ENCODE data around the gene SIRT4.
"Not testable (repeated sequence)": the region's sequence is repeated elsewhere in the genome, so short reads cannot be mapped to it uniquely, and the experiment has no call there.

The SIRT4 gene

DNA sequence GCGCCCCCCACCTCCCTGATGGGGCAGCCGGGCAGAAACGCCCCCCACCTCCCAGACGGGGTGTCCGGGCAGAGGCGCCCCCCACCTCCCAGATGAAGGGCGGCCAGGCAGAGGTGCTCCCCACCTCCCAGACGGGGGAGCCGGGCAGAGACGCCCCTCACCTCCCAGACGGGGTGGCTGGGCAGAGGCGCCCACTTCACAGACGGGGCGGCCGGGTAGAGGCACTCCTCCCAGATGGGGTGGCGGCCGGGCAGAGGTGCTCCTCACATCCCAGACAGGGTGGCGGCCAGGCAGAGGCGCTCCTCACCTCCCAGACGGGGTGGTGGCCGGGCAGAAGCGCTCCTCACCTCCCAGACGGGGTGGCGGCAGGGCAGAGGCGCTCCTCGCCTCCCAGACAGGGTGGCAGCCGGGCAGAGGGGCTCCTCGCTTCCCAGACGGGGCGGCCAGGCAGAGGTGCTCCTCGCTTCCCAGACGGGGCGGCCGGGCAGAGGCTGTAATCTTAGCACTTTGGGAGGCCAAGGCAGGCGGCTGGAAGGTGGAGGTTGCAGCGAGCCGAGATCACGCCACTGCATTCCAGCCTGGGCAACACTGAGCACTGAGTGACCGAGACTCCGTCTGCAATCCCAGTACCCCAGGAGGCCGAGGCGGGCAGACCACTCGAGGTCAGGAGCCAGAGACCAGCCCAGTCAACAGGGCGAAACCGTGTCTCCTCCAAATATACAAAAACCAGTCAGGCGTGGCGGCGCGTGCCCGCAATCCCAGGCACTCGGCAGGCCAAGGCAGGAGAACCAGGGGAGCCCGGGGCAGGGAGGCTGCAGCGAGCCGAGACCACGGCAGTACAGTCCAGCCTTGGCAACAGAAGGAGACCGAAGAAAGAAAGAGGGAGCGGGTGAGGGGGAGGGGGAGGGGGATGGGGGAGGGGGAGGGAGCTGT is 23.7 kb upstream of the SIRT4 start:
- no peak for DNase-seq

DNA sequence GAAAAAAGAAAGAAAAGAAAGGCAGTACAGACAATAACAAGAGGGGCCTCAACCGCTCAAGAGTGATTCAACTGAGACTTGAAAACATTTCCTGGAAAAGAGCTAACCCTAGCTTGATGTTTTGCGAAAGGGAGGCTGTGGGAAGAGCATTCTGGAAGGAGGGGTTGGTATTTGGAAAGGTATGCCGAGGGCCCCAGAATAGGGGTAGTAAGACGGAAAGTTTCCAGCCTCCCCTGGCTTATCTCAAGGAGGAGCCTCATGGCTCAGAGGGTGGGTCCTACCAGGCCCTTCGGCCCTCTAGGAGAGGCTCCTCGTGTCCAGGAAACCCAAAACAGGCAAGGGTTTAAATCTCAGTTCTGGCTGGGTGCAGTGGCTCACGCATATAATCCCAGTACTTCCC is 18.8 kb upstream of the SIRT4 start:
- DNase-seq = no peak

DNA sequence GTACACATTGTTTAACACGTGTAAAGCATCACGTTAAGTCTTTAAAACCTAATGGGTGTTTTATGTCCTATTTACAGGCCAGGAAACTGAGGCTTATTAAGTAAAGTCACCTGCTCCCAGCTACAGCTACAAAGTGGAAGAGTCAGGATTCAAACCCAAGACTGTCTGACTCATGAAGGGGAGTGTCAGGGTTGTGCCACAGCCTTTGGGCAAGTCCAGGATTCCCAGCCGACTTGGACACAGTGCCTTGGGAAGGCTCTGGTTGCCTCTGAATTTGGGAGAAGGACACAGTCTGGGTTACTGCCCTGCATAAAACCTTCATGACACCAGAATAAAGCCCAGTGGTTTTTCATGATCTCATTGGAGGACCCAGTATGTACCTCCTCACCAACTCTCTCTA is 17.7 kb upstream of the SIRT4 start:
- no peak for DNase-seq

- DNase-seq = no peak
These were observed 15.2 kb upstream of the SIRT4 start for GRCh38 chr12:120286768-120287490.

GRCh38 chr12:120287491-120287890 is 14.6 kb upstream of the SIRT4 start:
- no peak for DNase-seq

- peak; percentile 9 for DNase-seq
These were observed 11.4 kb upstream of the SIRT4 start for GRCh38 chr12:120290609-120291305.

DNA sequence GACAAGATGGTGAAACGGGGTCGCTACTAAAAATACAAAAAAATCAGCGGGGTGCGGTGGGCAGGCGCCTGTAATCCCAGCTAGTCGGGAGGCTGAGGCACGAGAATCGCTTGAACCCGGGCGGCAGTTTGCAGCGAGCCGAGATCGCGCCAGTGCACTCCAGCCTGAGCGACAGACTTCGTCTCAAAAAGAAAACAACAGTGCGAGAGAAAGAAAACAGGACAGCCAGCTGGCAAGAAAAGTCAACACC is 9.8 kb upstream of the SIRT4 start:
- no peak for DNase-seq

GRCh38 chr12:120292661-120293531 is 9.2 kb upstream of the SIRT4 start, which contains the start of gene RNU4-1:
Gene RNU4-1 (minus strand): TSS chr12:120293237.
- peak; percentile 66 for DNase-seq

- DNase-seq = no peak
These were observed 12.1 kb downstream of the SIRT4 start for GRCh38 chr12:120314220-120314619.

GRCh38 chr12:120316798-120317223 is 14.7 kb downstream of the SIRT4 start:
- DNase-seq = no peak

- peak; percentile 100 for DNase-seq
These were observed 15.3 kb downstream of the SIRT4 start for GRCh38 chr12:120317224-120318105.

GRCh38 chr12:120321382-120322202 is 19.5 kb downstream of the SIRT4 start:
- no peak for DNase-seq

DNA sequence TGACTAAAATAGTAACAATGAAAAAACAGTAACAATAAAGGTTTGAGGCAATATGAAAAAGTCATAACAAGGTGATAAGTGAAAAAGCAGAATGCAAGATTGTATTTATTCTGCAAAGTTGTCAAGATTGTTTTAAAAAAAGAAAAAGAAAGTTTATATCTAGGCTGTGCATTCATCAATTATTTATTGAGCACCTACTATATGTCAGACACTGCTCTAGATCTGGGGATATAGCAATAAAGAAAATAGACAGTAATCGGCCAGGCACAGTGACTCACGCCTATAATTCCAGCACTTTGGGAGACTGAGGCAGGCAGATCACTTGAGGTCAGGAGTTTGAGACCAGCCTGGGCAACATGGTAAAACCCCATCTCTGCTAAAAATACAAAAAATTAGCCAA is 21.7 kb downstream of the SIRT4 start:
- DNase-seq = no peak

GRCh38 chr12:120324841-120325417 is 22.8 kb downstream of the SIRT4 start:
- DNase-seq = no peak

DNA sequence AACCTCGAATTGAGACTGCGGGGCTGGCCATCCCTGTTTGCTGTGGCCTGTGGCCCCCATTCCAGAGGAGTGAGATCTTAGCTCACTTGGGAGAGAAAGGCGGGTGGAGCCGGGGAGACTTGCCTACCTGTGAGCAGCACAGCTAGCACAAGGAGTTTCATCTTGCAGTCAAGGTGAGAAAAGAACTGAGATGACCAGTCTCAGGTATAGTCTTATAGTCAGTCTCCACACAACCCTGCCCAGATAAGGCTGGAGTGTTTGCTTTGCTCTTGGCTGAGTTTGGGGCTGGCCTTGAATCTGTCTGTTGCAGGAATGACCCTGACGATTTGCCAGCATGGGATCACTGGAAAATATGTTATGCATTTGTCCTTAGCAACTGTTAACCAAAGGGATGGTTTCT is 25.5 kb downstream of the SIRT4 start, which contains the start of gene PLA2G1B:
TSS of gene PLA2G1B (minus strand) at position 187 of the 400 bp plus-strand sequence. CDS start at position 161, 26 bp downstream.
- DNase-seq = no peak

DNA sequence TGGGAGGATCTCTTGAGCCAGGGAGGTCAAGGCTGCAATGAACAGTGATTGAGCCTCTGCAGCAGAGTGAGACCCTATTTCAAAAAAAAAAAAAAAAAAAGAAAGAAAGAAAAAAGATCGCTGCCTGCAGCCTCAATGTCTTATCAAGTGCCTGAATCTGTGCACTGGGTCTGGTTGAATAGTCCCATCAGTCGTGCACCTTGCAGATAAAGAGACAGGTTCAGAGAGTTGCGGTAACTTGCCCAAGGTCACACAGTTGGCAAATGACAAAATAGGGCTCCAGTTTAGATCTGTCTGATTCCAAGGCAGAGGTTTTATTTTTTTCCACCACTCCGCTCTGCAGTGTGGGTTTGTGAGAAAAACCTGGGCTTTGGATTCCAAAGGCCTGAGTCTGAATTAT is 26.1 kb downstream of the SIRT4 start:
- no peak for DNase-seq

GRCh38 chr12:120331390-120331789 is 29.3 kb downstream of the SIRT4 start:
- no peak for DNase-seq

- DNase-seq = no peak
These were observed 29.9 kb downstream of the SIRT4 start for GRCh38 chr12:120332041-120332440.

DNA sequence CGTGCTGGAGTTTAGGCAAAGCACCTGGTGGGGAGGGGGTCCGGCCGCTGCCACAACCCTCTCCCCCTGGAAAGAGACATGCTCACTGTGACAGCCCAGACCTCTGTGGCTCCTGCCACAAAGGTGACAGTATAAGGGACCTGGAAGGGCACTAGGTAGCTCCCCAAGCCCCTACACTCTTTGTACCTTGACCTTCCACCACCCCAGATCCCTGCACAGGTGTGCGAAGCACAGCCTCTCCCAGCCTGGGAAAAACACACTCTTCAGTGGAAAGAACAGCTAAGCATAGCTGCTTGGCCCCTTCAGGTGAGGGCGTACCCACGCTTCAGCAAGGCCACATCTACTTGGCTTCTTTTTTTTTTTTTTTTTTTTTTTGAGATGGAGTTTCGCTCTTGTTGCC is 30.4 kb downstream of the SIRT4 start:
- no peak for DNase-seq

- not testable (repeated sequence) for DNase-seq
These were observed 33.3 kb downstream of the SIRT4 start for GRCh38 chr12:120335447-120335846.
